HG02623 (cell line): ENCODE measurements around the gene CCDC3.
"Not testable (repeated sequence)": the region's sequence is repeated elsewhere in the genome, so short reads cannot be mapped to it uniquely, and the experiment has no call there.

Experiments
- ATAC-seq: cut with Tn5 transposase; IDR thresholded peaks from one replicate; pipeline ENCODE4 v1.9.1; 2021; ENCODE audit warnings: moderate library complexity; ENCODE audit not compliant: unreplicated experiment

CCDC3 gene

DNA sequence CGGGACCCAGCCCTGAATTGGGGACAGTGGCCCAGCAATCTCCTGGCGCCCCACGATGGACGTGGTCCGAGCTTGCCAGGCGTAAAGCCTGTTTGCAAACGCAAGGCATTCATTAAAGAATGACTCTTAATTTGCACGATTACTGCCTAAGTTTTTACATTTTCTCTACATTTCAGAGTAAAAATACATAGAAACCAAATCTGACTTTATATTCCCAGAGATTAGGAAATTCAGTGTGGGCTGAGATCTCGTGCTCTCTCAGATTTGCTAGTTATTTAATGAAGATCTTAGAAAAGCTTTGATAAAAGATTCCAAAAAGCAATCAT, 337 bp upstream of the CCDC3 start:
- no peak for ATAC-seq

DNA sequence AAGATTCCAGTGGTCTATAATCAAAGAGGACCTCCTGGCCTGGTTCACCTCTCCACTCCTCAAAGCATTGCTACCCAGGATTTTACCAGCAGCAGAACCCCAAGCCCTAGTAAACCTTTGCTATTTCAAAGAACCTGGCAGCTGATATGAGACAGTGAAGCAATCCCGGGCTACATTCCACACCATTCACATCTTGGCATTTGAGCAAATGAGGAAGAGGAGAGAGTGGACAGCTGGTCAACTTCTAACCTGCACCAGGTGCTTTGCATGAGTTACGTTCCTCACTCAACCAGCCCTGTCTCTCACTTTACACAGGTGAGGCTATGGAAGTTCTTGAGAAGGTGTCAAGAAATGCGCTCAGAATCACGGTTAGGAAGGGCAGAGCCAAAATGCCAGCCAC, 1.1 kb downstream of the CCDC3 start:
- ATAC-seq, result no peak

DNA sequence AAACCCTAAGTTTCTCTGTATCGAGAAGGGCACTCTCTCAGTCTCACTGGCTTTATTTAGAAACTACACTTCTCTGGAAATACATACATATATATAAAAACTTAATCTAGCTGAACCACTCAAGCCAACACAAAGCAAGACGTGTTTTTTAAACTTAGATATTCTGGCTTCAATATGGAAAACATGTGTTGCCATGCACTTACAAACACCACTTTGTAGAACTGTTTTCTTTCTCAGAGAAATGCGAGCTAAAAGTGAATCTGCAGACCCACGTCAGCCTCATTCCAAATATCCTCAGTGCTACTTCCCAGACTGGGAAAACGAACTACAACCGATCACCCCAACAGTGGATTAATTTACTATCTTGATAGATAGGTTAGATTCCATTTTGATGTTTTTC, 1.7 kb downstream of the CCDC3 start:
- ATAC-seq, result no peak

DNA sequence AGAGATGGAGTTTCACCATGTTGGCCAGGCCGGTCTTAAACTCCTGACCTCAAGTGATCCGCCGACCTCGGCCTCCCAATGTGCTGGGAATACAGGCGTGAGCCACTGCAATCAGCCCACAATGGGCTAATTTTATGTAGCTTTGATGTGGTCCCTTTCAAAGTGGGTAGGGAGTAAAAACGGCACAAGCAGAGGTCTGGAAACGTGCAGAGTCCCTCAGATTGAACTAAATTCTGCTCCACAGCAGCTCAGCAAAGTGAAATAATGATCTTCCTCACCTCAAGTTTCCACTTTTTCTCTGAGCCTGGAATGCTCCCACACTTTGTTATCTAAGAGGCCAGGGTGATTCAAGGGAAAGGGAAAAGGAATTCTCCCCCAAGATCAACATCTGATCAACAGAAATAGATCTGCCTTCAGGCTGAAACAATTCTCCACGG, 6.1 kb downstream of the CCDC3 start:
- ATAC-seq, result no peak

DNA sequence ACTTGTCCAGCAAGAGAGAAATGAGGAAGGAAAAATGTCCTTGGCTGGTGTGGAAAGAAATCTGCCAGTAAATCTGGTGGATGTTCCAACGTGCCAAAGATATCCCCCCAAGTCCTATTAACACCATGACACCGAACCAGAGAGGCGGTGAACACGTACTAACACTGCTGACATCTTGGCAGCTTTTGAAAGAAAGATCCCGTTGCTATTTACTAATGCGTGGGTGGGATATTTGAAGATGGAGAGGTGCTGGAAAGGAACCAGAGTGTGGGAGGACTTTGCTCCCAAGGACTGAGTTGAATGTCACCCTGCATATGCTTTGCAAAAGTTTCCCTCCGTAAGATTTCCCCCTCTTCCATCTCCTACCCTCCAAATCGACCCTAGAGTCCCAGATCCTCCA, 7.9 kb downstream of the CCDC3 start:
- no peak for ATAC-seq

DNA sequence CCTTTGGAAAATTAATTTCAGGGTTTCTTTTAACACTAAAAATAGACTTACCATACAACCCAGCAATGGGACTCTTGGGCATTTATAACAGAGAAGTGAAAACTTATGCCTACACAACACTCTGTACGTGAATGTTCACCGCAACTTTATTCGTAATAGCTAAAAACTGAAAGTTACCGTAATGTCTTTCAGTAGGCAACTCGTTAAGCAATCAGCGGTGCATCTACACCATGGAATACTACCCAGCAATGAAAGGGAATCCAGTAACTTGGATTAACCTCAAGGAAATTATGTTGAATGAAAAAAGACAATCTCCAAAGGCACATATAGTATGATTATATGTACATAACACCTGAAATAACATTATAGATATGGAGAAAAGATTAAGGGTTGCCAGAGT, 16.2 kb downstream of the CCDC3 start:
- ATAC-seq, result no peak

DNA sequence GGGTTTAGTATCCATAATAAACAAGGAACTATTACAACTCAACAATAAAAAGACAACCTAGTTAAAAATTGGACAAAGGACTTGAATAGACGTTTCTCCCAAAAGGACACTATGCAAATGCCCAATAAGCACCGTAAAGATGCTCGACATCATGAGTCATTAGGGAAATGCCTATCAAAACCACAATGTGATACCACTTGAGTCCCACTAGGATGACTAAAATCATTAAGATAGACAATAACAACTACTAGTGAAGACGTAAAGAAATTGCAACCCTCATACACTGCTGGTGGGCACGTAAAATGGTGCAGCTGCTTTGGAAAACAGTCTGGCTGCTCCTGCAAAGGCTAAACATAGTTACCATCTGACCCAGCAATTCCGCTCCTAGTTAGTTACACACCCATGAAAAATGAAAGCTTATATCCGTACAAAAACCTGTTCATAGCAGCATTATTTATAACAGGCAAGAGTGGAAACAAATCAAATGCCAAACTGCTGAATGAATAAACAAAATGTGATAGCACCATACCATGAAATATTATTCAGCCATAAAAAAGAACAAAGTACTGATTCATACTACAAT, 17.3 kb downstream of the CCDC3 start:
- no peak for ATAC-seq

DNA sequence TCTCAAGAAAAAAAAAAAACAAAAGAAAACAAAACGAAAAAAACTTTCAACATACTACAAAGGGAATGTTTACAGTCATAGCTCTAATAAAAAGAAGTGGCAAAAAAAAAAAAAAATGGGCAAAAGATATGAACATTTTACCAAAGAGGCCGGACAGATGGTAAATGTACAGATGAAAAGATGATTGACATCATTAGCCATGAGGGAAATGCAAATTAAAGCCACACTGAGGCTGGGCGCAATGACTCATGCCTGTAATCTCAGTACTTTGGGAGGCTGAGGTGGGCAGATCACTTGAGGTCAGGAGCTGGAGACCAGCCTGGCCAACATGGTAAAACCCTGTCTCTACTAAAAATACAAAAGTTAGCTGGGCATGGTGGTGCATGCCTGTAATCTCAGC, 17.9 kb downstream of the CCDC3 start:
- not testable (repeated sequence) for ATAC-seq

DNA sequence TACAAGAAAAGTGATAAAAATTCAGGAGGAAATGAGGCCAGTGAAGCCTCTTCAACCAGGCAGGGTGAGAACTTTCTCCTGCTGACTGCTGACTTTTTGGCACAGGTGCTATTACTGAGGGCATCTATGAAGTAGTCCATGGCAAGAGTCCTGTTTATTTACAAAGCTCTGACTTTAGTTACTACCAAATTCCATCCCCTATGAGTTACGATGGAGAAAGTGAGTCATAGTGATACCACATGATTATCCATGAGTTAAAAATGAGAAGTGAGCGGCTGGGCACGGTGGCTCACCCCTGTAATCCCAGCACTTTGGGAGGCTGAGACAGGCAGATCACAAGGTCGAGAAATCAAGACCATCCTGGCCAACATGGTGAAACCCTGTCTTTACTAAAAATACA, 19.9 kb downstream of the CCDC3 start:
- no peak for ATAC-seq

DNA sequence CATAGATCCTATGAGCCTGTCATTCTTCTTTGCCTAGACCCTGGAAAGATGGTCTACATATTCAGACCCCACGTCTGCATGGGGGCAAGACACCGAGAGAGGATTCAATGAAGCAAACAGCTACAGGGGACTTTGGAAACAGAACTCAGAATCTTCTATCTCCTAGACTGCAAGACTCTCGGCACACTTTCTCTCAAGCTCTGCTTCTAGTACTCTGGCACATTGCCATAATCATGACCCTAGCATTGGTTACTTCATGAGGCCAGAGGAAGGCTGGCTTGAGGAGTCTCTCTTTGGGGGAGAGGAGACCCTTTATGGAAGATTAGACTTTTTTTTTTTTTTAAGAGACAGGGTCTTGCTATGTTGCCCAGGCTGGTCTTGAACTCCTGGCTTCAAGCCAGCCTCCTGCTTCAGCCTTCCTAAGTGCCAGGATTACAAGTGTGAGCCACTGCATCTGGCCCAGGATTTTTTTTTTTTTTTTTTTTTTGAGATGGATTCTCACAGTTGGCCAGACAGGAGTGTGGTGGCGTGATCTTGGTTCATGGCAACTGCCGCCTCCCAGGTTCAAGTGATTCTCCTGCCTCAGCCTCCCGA, 20.7 kb downstream of the CCDC3 start:
- ATAC-seq, result no peak

DNA sequence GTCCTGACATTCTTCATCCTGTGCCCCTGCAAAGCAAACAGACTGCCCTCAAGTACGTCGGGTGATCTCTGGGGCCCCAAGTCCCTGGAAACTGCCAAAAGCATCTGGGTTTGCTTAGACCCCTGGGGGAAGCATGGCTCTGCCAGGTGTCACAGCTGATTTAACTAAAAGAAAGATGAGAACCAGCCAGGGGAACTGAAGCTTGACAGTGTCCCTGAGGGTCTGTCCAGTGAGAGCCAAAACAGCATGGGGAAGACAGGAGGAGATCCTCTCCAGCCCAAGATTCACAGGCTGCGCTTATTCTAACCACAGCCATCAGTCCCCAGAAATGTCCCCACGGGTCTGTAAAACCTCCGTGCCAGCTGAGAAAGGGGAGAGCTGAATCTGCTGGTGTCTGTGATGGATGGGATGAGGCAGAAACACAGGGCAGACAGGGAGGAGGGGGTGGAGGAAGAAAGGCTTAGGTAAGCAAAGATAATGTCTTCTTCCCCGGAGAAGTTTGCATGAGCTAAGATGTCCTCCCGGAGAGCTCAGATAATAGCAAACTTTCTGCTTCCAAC, 21.3 kb downstream of the CCDC3 start:
- no peak for ATAC-seq

DNA sequence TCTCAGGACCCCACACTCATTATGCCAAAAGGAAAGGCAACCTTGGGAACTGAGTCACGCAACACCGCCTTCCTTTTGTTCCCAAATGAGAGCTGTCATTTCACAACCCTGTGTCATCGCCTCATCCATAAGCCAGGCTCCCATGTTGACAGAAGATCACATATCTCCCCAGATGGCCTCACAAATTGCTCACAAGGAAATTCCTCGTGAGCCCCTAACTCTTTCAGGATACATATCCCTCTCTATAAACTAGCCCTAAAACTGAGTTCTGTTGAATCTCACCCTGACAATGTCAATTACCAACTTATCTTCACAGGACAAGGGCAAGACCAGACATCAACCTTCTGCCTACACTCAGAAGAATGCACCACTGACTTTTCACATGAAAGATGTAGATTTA, 22.6 kb downstream of the CCDC3 start:
- no peak for ATAC-seq

DNA sequence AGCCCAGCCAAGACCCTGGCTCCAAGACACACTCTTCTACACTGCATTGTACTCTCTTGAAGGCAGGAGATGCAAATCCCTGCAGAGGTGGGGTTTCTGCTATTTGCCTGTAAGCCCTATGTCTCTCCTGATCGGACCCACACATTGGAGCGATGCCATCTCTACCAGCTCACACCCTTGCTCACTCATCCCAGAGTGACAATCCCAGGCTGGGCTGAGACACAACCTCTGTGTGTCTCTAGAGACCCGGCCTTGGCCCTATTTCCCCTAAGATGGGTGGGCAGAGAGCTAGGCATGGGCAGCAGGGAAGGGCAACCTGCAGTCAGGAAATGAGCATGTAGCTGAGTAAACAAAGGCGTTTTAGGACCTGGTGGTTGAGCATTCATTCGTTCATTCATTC, 25.6 kb downstream of the CCDC3 start:
- ATAC-seq, result no peak

DNA sequence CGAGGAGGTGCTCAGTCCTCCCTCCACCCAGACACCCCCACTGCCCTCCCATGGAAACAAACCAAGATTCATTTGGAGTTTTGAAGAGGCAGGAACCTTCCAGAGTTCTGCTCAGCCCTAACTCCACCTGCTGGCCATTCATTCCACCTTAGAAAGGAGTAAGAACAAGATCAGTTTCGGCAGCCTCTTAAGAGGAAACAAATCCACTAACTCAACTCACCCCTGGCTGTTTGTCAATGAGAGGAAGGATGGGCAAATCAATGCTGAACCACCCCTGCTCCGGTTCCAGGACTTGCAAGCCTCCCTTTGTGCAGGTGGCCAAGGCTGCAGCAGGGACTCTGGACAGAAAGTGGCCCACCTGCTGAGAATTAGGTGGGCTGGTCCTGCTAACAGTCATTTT, 26.2 kb downstream of the CCDC3 start:
- ATAC-seq, result no peak

DNA sequence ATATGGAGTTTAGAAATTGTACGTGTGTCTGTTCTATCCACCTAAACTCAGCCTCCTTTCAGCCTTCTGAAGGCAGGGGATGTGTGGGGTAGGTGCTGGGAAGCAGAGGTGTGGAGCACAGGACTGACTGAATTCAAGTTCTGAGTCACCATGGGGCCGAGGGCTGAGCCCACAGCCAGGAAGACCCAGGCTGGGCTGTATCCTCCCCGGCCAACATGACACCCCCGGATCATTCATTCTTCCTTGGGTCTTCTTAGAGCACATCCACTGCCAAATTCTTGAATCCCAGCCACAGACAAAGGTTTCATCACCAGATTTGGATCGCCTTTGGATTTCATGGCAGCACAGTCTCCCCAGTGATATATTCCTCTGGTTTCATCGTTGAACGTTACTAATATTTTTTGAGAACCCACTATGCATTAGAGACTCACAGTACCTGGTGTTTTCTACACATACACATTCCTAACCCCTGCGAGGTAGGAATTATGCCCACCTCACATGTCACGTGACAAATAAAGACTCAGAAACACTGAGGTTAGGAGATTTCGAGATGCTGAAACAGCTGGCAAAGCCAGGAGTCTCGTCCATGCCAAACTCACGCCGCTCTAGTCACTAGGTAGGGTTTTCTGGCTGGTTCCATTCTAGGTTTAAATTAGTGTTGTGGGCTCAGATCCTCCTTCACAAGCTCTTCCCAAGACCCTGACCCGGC, 26.9 kb downstream of the CCDC3 start:
- ATAC-seq, result no peak

DNA sequence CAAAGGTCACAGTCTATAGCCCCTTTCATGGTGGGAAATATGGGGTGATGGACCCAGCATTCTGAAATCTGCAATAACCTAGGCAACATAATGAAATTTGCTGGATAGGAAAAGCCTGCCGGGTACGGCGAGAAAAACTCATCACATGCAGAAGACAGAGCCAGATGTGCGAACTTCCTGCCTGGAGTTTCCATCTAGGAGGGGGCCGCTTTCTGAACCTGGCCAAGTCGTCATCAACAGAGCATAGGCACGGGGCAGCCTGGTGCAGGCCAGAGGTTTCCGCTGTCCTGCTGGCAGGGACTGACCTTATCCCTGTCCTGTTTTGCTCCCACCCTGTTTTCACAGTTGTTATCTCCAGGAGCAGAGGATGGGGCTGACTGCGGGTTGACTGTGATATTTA, 27.4 kb downstream of the CCDC3 start:
- ATAC-seq, result no peak

DNA sequence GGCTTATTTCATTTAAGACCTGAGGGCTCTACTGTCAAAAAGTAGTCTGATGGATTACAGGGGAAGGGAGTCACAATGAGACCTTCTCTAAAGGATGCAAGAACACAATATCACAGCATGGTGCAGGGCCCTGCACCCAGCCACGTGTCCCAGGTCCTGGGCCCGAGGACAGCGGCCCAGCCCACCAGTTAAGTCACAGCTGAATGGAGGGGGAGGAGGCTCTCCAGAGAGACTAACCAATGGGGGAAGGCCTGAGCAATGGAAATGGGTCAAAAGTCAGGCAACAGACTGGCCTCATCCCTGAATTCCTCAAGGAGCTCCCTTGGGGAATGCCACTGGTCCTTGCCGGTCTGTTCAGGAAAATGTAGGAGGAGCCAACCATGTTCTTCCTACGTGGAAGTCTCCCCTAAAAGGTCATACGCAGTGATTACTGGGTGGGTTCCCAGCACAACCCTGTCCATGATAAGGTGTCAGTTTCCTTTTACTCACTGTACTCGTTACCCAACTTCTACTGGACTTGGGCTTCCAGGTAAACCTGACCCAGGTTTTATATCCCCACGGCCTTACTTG, 28.3 kb downstream of the CCDC3 start:
- ATAC-seq, result no peak

DNA sequence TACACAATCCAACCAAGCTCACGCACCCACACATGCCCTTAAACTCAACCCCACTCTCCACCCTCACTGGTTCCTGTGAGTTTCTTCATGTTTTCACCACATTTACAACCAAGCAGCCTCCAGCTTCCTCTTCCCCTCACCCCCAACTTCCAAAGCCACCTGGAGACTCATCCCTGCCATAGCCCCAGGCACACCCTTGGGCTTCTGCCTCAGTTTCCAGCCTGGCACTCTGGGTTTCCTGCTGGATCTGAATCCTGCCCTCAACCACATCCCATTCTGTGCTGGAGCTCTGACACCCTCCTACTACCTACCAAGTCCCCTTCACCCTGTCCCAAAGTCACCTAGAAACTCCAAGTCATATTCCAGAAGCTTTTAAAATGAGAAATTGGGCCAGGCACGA, 29.4 kb downstream of the CCDC3 start:
- ATAC-seq, result no peak

DNA sequence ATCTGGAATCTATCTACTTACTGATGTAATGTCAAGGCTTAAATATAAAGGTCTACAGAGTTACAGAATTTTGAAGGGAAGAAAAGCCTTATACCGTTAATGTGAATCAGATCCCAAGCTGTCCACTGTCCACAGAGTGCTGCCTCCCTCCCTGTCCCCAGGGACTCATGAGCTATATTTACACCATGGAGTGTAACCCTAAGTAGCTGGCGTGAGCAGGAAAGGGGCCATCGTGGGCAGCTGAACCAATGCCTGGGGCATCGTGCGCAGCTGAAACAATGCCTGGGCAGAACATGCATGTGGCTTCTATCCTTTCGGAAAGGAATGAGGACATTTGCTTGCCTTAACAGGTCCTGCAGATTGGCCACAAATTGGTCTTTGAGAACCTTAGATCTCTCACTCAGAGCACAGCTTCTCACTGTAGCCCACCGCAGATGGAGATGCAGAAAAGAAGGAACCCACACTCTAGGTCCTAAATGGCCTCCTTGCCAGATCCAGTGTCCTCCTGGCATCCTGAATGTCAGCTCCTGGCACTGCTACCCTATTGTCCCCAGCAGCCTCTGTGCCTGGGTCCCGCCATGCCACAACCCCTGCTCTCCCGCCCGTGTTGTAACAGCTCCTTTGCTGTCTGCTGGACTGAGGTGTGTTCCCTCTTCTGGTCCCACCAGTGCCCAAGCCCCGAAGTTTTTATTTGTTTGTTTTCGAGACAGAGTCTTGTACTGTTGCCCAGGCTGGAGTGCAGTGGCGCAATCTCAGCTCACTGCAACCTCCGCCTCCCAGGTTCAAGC, 30.3 kb downstream of the CCDC3 start:
- no peak for ATAC-seq

DNA sequence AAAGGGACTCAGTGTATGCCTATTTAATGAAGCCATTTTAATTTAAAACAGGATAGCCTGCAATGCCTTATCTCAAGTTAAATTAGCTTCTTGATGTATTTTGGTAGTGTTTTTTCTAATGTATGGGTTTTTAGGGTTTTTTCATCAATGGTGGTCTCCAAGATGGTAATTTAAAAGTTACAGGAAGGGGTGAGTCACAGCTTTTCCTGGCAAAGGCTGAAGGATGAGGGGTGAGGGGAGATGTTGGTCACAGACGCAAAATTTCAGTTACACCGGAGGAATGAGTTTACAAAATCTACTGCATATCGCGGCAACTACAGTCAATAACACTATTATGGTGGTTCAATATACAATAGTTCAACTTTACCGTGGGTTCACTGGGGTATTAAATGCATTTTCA, 31.6 kb downstream of the CCDC3 start:
- no peak for ATAC-seq

DNA sequence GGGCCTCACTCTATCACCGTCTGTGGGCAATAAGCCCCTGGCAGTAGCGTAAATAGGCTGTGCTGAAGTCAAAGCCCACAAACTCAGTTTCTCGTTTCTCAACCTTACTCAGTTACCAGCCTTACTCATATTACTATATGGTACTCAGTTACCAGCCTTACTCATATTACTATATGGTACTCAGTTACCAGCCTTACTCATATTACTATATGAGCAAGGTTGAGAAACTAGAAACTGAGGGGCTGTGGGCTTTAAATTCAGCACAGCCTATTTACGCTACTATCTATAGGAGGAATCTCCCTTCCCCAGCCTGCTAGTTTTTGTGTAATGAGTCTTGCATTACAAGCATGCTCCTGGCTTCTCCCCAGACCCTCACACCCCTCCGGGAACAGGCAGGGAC, 35.4 kb downstream of the CCDC3 start:
- no peak for ATAC-seq
